A673 (cell line): ENCODE results near the gene PIANP. TPM values are rescaled to one million over a fixed set of nuclear protein-coding genes. Genes with fewer than 3 reads are reported as not detected.

ENCODE experiments used
- BruUV-seq: library from RNA; stranded (reverse); fragments of 400-500 nt; replicated peaks from 2 replicates; lab custom pipeline; 2021; lab: Mats Ljungman, UMichigan
- CTCF ChIA-PET: fragments of 300-600 bp; sonication (Branson Sonifier 250); formaldehyde crosslinking; loops from one replicate; lab custom pipeline; 2022; ENCODE audit warnings: antibody characterized with exemption; lab: Charles Lee
- POLR2A ChIA-PET: fragments of 300-600 bp; sonication (Branson Sonifier 250); formaldehyde crosslinking; loops from one replicate; lab custom pipeline; 2022; ENCODE audit warnings: antibody characterized with exemption; ENCODE audit not compliant: low non-redundant PET; lab: Charles Lee
- DNase-seq: peaks from one replicate; pipeline ENCODE4 v3.0.0-alpha.2; 2015; ENCODE audit warnings: low spot score
- H3K27ac ChIP-seq: fragments of 200-600 bp; sonication (generic); 2 replicates; pipeline ENCODE4 v1.5.1; 2016; ENCODE audit warnings: mixed run types, low read depth, mild to moderate bottlenecking, mixed read lengths, antibody characterized with exemption, low read length; ENCODE audit not compliant: poor library complexity, severe bottlenecking
- H3K27me3 ChIP-seq: fragments of 200-600 bp; sonication (generic); replicated peaks from 2 replicates; pipeline ENCODE4 v1.6.1; 2017; ENCODE audit warnings: mixed run types, low read depth, mild to moderate bottlenecking, mixed read lengths, antibody characterized with exemption, low read length; ENCODE audit not compliant: insufficient read depth, poor library complexity
- H3K36me3 ChIP-seq: fragments of 200-600 bp; sonication (generic); 2 replicates; pipeline ENCODE4 v1.6.1; 2016; ENCODE audit warnings: mixed run types, mild to moderate bottlenecking, mixed read lengths, antibody characterized with exemption, low read length; ENCODE audit not compliant: insufficient read depth, poor library complexity, severe bottlenecking
- H3K4me1 ChIP-seq: fragments of 200-600 bp; sonication (generic); 2 replicates; pipeline ENCODE4 v1.6.1; 2017; ENCODE audit warnings: mixed run types, mild to moderate bottlenecking, mixed read lengths, antibody characterized with exemption, low read length; ENCODE audit not compliant: insufficient read depth, poor library complexity, severe bottlenecking
- H3K4me3 ChIP-seq: fragments of 200-600 bp; sonication (generic); 2 replicates; pipeline ENCODE4 v1.5.1; 2016; ENCODE audit warnings: low read depth, mixed run types, mild to moderate bottlenecking, mixed read lengths, low read length; ENCODE audit not compliant: poor library complexity, severe bottlenecking
- H3K9me3 ChIP-seq: fragments of 200-600 bp; sonication (generic); 2 replicates; pipeline ENCODE4 v1.6.1; 2016; ENCODE audit warnings: mixed run types, low read depth, mild to moderate bottlenecking, mixed read lengths, antibody characterized with exemption, low read length; ENCODE audit not compliant: poor library complexity, severe bottlenecking
- EZH2 ChIP-seq: fragments of 200-600 bp; sonication (generic); IDR thresholded peaks from 2 replicates; pipeline ENCODE4 v1.6.1; 2017; ENCODE audit warnings: borderline replicate concordance, low read depth, mild to moderate bottlenecking, mixed read lengths, antibody characterized with exemption, low read length; ENCODE audit not compliant: poor library complexity, severe bottlenecking
- intact Hi-C: fragments of 100-400 bp; cut with micrococcal nuclease; formaldehyde crosslinking; loops from one replicate; pipeline ENCODE4 v1.10.0; 2022; ENCODE audit not compliant: unreplicated experiment
- total RNA-seq: library from RNA; stranded (reverse); gene quantifications from 2 replicates; pipeline ENCODE4 v1.2.3, GENCODE V29; 2021
- TF ChIP-seq, protein P1 (sequence below): fragments of 300-800, 200-600 bp; sonication (generic); conservative IDR thresholded peaks from 2 replicates; pipeline ENCODE4 v1.5.1; 2017; ENCODE audit warnings: low read depth, mild to moderate bottlenecking, antibody characterized with exemption, low read length, moderate library complexity, mixed read lengths

The PIANP gene
- total RNA-seq, 1 experiment from 2014 or later, result 0.80 TPM

DNA sequence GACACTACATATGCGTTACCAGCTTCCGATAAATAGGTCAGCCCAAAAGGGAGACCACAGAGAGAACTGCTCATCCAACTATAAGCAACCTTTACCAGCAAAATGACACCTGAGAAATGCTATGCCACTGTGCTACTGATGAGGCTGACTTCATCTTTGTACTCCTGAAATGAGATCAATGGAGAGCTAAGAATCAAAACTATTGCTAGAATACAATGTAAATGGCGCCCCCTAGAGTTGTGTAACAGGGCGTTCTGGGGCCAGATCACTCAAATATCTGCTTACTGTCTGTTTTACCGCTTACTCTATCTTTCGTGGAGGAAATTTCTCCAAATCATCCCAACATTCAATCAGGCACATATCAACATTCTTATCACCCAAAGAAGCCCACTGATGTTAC, 16.0 kb downstream of the PIANP start:
- ChIA-PET CTCF (interaction anchor here (0.8 to 1.0 kb wide), 4 partner anchors 66 to 121 kb away, joined by 3 to 4 read pairs (median 4); no protein-coding TSS in a partner anchor), POLR2A (interaction anchor here (0.5 kb wide), 2 partner anchors 21 to 151 kb away, joined by 5 to 6 read pairs; partner anchors contain the start of gene GAPDH)
- Histone ChIP-seq H3K27ac (no peak overlapping the region), H3K27me3 (no peaks in the 10 kb centered on the region), H3K36me3 (peaks cover 6% of the 10 kb centered on the region), H3K9me3 (no peaks in the 10 kb centered on the region), H3K4me3 (no peak overlapping the region), H3K4me1 (peaks cover 20% of the 10 kb centered on the region)
- DNase-seq, result peak; percentile 70
- no TSS peak for BruUV-seq
- intact Hi-C loops, result no loop called here
- TF ChIP-seq, protein P1, sequence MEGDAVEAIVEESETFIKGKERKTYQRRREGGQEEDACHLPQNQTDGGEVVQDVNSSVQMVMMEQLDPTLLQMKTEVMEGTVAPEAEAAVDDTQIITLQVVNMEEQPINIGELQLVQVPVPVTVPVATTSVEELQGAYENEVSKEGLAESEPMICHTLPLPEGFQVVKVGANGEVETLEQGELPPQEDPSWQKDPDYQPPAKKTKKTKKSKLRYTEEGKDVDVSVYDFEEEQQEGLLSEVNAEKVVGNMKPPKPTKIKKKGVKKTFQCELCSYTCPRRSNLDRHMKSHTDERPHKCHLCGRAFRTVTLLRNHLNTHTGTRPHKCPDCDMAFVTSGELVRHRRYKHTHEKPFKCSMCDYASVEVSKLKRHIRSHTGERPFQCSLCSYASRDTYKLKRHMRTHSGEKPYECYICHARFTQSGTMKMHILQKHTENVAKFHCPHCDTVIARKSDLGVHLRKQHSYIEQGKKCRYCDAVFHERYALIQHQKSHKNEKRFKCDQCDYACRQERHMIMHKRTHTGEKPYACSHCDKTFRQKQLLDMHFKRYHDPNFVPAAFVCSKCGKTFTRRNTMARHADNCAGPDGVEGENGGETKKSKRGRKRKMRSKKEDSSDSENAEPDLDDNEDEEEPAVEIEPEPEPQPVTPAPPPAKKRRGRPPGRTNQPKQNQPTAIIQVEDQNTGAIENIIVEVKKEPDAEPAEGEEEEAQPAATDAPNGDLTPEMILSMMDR, result peak; percentile 74
- TF ChIP-seq EZH2, result no peak

DNA sequence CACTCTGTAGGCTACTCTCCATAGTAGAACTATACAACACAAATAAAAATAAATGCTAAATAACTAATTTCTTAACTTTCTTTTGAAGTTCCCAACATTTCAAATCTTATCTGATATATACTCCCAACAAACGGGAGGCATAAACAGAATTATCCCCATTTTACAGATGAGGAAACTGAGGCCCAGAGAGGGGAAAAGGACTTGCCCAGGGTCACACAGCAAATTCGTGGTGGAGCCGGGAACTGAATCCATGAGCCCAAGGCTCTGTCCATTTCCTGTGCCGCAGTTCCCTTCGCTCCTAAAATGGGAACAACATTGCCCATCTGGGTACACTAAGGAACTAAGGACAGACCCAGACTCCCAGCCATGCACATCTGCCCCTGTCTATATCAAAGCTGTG, 23.7 kb downstream of the PIANP start:
- TF ChIP-seq, protein P1, result no peak
- TF ChIP-seq EZH2, result no peak
- intact Hi-C loops, result no loop called here
- DNase-seq, result no peak
- Histone ChIP-seq H3K4me3 (no peak overlapping the region), H3K36me3 (peaks cover 67% of the 10 kb centered on the region), H3K27me3 (no peaks in the 10 kb centered on the region), H3K4me1 (no peaks in the 10 kb centered on the region), H3K9me3 (no peaks in the 10 kb centered on the region), H3K27ac (no peak overlapping the region)
- no TSS peak for BruUV-seq
- ChIA-PET CTCF (no interaction called here), POLR2A (no interaction called here)

DNA sequence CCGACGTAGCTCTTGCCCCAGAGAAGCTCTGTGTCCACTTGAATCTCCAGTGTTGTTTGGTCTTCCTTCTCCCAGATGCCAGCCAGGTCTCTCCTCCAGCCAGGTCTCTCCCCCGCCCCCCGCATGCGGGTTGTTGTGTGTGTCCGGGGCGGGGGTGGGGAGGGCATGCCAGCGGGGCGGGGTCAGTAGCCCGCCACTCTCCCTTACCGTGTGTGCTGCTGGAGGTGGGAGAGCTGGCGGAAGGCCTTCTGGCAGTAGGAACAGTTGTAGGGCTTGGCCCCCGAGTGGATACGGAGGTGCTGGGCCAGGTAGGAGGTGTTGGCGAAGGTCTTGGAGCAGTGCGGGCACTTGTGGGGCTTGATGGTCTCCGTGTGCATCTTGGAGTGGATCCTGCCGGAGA, 28.5 kb downstream of the PIANP start:
- BruUV-seq, result no TSS peak

More for the DNA sequence above, 28.5 kb downstream of the PIANP start:
- CTCF ChIA-PET, result no interaction called here
- Histone ChIP-seq H3K9me3 (no peaks in the 10 kb centered on the region), H3K4me3 (no peak overlapping the region), H3K27ac (no peak overlapping the region), H3K4me1 (no peaks in the 10 kb centered on the region), H3K36me3 (peaks cover 85% of the 10 kb centered on the region), H3K27me3 (no peaks in the 10 kb centered on the region)
- POLR2A ChIA-PET, result no interaction called here
- no peak for DNase-seq
- intact Hi-C loops, result no loop called here
- TF ChIP-seq, protein P1, result no peak
- TF ChIP-seq EZH2, result no peak
